WTC11 (cell line): ENCODE results near the gene SLC9A2. TPM values are rescaled to one million over a fixed set of nuclear protein-coding genes. Genes with fewer than 3 reads are reported as not detected.

Experiments
- ATAC-seq: fragments of 200-7000 bp; cut with Tn5 transposase; 2 replicates; pipeline ENCODE4 v1.10.0; 2021; ENCODE audit warnings: mild to moderate bottlenecking, moderate library complexity
- CTCF ChIA-PET: fragments of 300-600 bp; sonication (Branson Sonifier 250); formaldehyde crosslinking; loops from one replicate; lab custom pipeline; 2021; ENCODE audit warnings: antibody characterized with exemption; lab: Charles Lee
- POLR2A ChIA-PET: fragments of 350-600 bp; sonication (Branson Sonifier 250); formaldehyde crosslinking; loops from one replicate; lab custom pipeline; 2021; ENCODE audit warnings: antibody characterized with exemption; lab: Charles Lee
- DNase-seq: peaks from one replicate; pipeline ENCODE4 v3.0.0; 2021; ENCODE audit warnings: low spot score
- H3K27ac Mint-ChIP-seq: 2 replicates; pipeline ENCODE4 v1.8.0; 2021; ENCODE audit warnings: mixed read lengths
- H3K27me3 Mint-ChIP-seq: 2 replicates; pipeline ENCODE4 v1.8.0; 2021; ENCODE audit warnings: low read depth, mild to moderate bottlenecking, moderate library complexity, mixed read lengths
- H3K36me3 Mint-ChIP-seq: 2 replicates; pipeline ENCODE4 v1.8.0; 2021; ENCODE audit warnings: mixed read lengths
- H3K4me1 Mint-ChIP-seq: 2 replicates; pipeline ENCODE4 v1.8.0; 2022; ENCODE audit warnings: mixed read lengths
- H3K4me3 Mint-ChIP-seq: 2 replicates; pipeline ENCODE4 v1.8.0; 2021; ENCODE audit warnings: mild to moderate bottlenecking, moderate library complexity, mixed read lengths
- H3K9me3 Mint-ChIP-seq: 2 replicates; pipeline ENCODE4 v1.8.0; 2021; ENCODE audit warnings: mixed read lengths
- ETV6 ChIP-seq: sonication (generic); formaldehyde crosslinking; IDR thresholded peaks from 2 replicates; pipeline ENCODE4 v1.8.1; 2022; ENCODE audit warnings: mild to moderate bottlenecking, missing genetic modification reagents
- FOXP1 ChIP-seq: sonication (generic); formaldehyde crosslinking; IDR thresholded peaks from 2 replicates; pipeline ENCODE4 v1.8.0; 2022; ENCODE audit warnings: missing genetic modification reagents, mild to moderate bottlenecking, moderate library complexity, borderline replicate concordance
- FOXP4 ChIP-seq: sonication (generic); formaldehyde crosslinking; IDR thresholded peaks from 2 replicates; pipeline ENCODE4 v1.8.0; 2022; ENCODE audit warnings: mild to moderate bottlenecking, missing genetic modification reagents
- NFATC4 ChIP-seq: fragments of 250-450 bp; sonication (Bioruptor Pico); IDR thresholded peaks from 2 replicates; pipeline ENCODE4 v1.9.0; 2021; ENCODE audit warnings: mild to moderate bottlenecking
- PRRX2 ChIP-seq: fragments of 250-450 bp; sonication (Bioruptor Pico); IDR thresholded peaks from 2 replicates; pipeline ENCODE4 v1.8.0; 2021; ENCODE audit warnings: mild to moderate bottlenecking
- RORB ChIP-seq: fragments of 250-450 bp; sonication (Bioruptor Pico); IDR thresholded peaks from 2 replicates; pipeline ENCODE4 v1.9.0; 2021; ENCODE audit warnings: mild to moderate bottlenecking
- SMAD4 ChIP-seq: sonication (generic); formaldehyde crosslinking; IDR thresholded peaks from 2 replicates; pipeline ENCODE4 v1.8.0; 2022; ENCODE audit warnings: mild to moderate bottlenecking, missing genetic modification reagents
- SOX15 ChIP-seq: fragments of 250-450 bp; sonication (Bioruptor Pico); IDR thresholded peaks from 2 replicates; pipeline ENCODE4 v1.9.0; 2021; ENCODE audit warnings: mild to moderate bottlenecking
- SP1 ChIP-seq: sonication (generic); formaldehyde crosslinking; conservative IDR thresholded peaks from 2 replicates; pipeline ENCODE4 v1.8.1; 2022; ENCODE audit warnings: missing genetic modification reagents
- ZNF232 ChIP-seq: sonication (generic); formaldehyde crosslinking; IDR thresholded peaks from 2 replicates; pipeline ENCODE4 v1.8.0; 2022; ENCODE audit warnings: mild to moderate bottlenecking, missing genetic modification reagents
- ZNF263 ChIP-seq: sonication (generic); formaldehyde crosslinking; IDR thresholded peaks from 2 replicates; pipeline ENCODE4 v1.8.1; 2022; ENCODE audit warnings: low read depth, mild to moderate bottlenecking, moderate library complexity, missing genetic modification reagents
- ZNF317 ChIP-seq: sonication (generic); formaldehyde crosslinking; IDR thresholded peaks from 2 replicates; pipeline ENCODE4 v1.8.1; 2023; ENCODE audit warnings: low read depth, mild to moderate bottlenecking, moderate library complexity, missing genetic modification reagents, borderline replicate concordance
- ZSCAN18 ChIP-seq: fragments of 250-450 bp; sonication (Bioruptor Pico); IDR thresholded peaks from 2 replicates; pipeline ENCODE4 v2.1.2; 2022; ENCODE audit warnings: mild to moderate bottlenecking, moderate library complexity
- total RNA-seq: library from RNA; stranded (reverse); gene quantifications from 3 replicates; pipeline ENCODE4 v1.2.3, GENCODE V29; 2021
- TF ChIP-seq, protein P1 (sequence below): fragments of 250-450 bp; sonication (Bioruptor Pico); conservative IDR thresholded peaks from 2 replicates; pipeline ENCODE4 v1.9.0; 2021; ENCODE audit warnings: mild to moderate bottlenecking
- TF ChIP-seq, protein P2 (sequence below): fragments of 250-450 bp; sonication (Bioruptor Pico); IDR thresholded peaks from 2 replicates; pipeline ENCODE4 v1.9.0; 2021; ENCODE audit warnings: mild to moderate bottlenecking

The SLC9A2 gene
- total RNA-seq, 1 experiment from 2014 or later: 0.07 TPM

GRCh38 chr2:102678442-102678841 lies 59.1 kb downstream of the SLC9A2 start:
- H3K9me3 Mint-ChIP-seq: peaks cover 8% of the 10 kb centered on the region; the same call in 1 of the 2 replicates
- no peak overlapping the region for H3K27ac Mint-ChIP-seq
- no peaks in the 10 kb centered on the region for H3K36me3 Mint-ChIP-seq
- no peak for ATAC-seq
- no peak overlapping the region for H3K4me3 Mint-ChIP-seq
- no peaks in the 10 kb centered on the region; the same call in 1 of the 2 replicates for H3K27me3 Mint-ChIP-seq
- TF ChIP-seq ZNF263 (no peak), FOXP4 (no peak), ZNF232 (CRISPR knock-in tag) (no peak), PRRX2 (CRISPR knock-in tag) (no peak), RORB (CRISPR knock-in tag) (no peak), SMAD4 (CRISPR knock-in tag) (no peak), FOXP1 (CRISPR knock-in tag) (no peak), ZSCAN18 (CRISPR knock-in tag) (no peak), ETV6 (CRISPR knock-in tag) (no peak), NFATC4 (CRISPR knock-in tag) (no peak), ZNF317 (CRISPR knock-in tag) (no peak)
- TF ChIP-seq, protein P1, sequence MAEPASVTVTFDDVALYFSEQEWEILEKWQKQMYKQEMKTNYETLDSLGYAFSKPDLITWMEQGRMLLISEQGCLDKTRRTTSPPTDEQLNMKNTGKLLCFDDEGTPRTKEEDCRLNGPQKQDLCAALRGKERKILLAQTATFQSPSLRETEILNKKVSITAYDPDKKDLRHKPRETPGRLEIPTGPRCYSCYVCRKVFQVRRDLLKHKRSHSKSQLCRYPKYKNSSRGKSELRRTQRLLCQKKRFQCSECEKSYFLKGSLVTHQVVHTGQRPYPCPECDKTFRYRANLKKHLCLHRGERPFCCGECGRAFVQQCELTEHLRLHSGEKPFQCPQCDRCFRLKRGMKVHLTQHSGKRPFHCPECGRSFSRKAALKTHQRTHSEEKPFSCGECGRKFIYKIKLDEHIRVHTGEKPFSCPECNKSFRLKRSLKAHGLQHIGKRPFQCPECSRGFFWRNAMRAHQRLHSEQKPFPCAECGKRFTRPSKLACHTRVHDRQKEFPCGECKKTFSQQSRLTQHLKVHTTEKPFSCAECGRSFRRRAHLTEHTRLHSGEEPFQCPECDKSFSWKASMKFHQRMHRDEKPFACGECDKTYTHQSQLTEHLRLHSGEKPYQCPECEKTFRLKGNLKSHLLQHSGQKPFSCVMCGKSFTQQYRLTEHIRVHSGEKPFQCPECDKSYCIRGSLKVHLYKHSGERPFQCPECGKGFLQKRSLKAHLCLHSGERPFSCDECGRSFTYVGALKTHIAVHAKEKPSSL: no peak
- TF ChIP-seq, protein P2, sequence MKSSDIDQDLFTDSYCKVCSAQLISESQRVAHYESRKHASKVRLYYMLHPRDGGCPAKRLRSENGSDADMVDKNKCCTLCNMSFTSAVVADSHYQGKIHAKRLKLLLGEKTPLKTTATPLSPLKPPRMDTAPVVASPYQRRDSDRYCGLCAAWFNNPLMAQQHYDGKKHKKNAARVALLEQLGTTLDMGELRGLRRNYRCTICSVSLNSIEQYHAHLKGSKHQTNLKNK (CRISPR knock-in tag): no peak
- no peak for DNase-seq
- no peaks in the 10 kb centered on the region for H3K4me1 Mint-ChIP-seq
- ChIA-PET POLR2A (no interaction called here), CTCF (no interaction called here)

- ChIA-PET CTCF (no interaction called here), POLR2A (no interaction called here)
- no peak overlapping the region for H3K4me3 Mint-ChIP-seq
- TF ChIP-seq SOX15 (CRISPR knock-in tag) (no peak), NFATC4 (CRISPR knock-in tag) (no peak)
- no peak overlapping the region for H3K27ac Mint-ChIP-seq
- no peaks in the 10 kb centered on the region for H3K36me3 Mint-ChIP-seq
- H3K27me3 Mint-ChIP-seq: no peaks in the 10 kb centered on the region
- H3K9me3 Mint-ChIP-seq: no peaks in the 10 kb centered on the region
- no peaks in the 10 kb centered on the region for H3K4me1 Mint-ChIP-seq
- ATAC-seq (no peak), DNase-seq (no peak)
These were observed 67.4 kb downstream of the SLC9A2 start for GRCh38 chr2:102686479-102687439.

DNA sequence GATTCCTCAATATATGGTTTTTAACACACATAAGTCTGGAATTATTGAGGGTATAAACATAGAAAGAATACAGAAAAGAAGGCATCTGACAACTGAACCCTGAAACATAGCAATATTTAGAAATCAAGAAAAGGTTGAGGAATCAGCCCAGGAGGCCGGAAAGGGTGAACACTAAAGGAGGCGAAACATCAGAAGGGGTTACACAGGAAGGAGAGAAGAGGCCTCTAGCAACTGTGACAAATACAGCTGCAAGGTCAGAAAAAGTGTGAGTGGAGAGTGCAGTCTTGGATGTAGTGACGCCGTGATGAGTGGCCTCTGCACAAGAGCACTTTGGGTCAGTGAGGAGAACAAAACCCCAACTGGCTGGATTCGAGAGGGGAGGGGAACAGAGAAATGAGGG lies 70.7 kb downstream of the SLC9A2 start:
- ChIA-PET POLR2A (no interaction called here), CTCF (interaction anchor here (1.0 kb wide), 1 partner anchor 64 kb away, joined by 3 read pairs; no protein-coding TSS in a partner anchor)

More for the DNA sequence above, 70.7 kb downstream of the SLC9A2 start:
- Mint-ChIP-seq H3K27ac (no peak overlapping the region), H3K36me3 (no peaks in the 10 kb centered on the region), H3K9me3 (no peaks in the 10 kb centered on the region), H3K4me3 (no peak overlapping the region), H3K4me1 (no peaks in the 10 kb centered on the region), H3K27me3 (no peaks in the 10 kb centered on the region)
- DNase-seq (no peak), ATAC-seq (no peak)
- no peak for TF ChIP-seq SP1 (CRISPR knock-in tag)
